ENCODE measurements around the gene TM4SF18. TPM values are rescaled to one million over a fixed set of nuclear protein-coding genes. Genes with fewer than 3 reads are reported as not detected.

TM4SF18 gene
- total and polyA plus RNA-seq, 11 donors, result 4.5 to 19.9 (median 8.9) TPM

- ATAC-seq, result no peak
- peak overlapping the region in 11 of 12 donors; percentile 11 to 90 (median 63) for H3K27ac ChIP-seq
- no peaks in the 10 kb centered on the region for H3K27me3 ChIP-seq
- TF ChIP-seq POLR2A (IDR thresholded peaks at IDR 0.05), result no peak
- TF ChIP-seq CTCF (IDR thresholded peaks at IDR 0.05), result no peak
- 52 to 64% (median 56%) methylated on average over 3 of the region's 3 CpGs for WGBS, 4 donors
- H3K4me3 ChIP-seq, result peak overlapping the region in 8 of 12 donors; percentile 2 to 71 (median 42)
- H3K4me1 ChIP-seq, result peaks cover 0 to 63% (median 16%) of the 10 kb centered on the region in 12 donors
- no peaks in the 10 kb centered on the region for H3K9me3 ChIP-seq
- no peak for DNase-seq
- H3K36me3 ChIP-seq, result peaks cover 0 to 69% (median 33%) of the 10 kb centered on the region in 9 donors
- intact Hi-C loops (cut with DNase I), result no loop called here
Observed at GRCh38 chr3:149369991-149370866, 36.8 kb upstream of the TM4SF18 start.

- H3K36me3 ChIP-seq, result peaks cover 0 to 56% (median 24%) of the 10 kb centered on the region in 9 donors
- WGBS, 4 donors, result 74 to 80% (median 77%) methylated on average over 6 of the region's 6 CpGs
- H3K27ac ChIP-seq, result no peak overlapping the region
- intact Hi-C loops (cut with DNase I), result no loop called here
- no peak overlapping the region for H3K4me3 ChIP-seq
- DNase-seq (no peak), ATAC-seq (no peak)
- H3K4me1 ChIP-seq, result peaks cover 0 to 51% (median 16%) of the 10 kb centered on the region in 12 donors
- H3K27me3 ChIP-seq, result no peaks in the 10 kb centered on the region
- TF ChIP-seq CTCF (IDR thresholded peaks at IDR 0.05), result no peak
- no peak for TF ChIP-seq POLR2A (IDR thresholded peaks at IDR 0.05)
- H3K9me3 ChIP-seq, result no peaks in the 10 kb centered on the region
Observed at GRCh38 chr3:149368674-149369497, 35.5 kb upstream of the TM4SF18 start.

- DNase-seq, result peak in 1 of 5 donors; percentile 31
- H3K4me1 ChIP-seq, result peaks cover 0 to 46% (median 16%) of the 10 kb centered on the region in 12 donors
- intact Hi-C loops (cut with DNase I), result no loop called here
- 71 to 78% (median 72%) methylated on average over 6 of the region's 6 CpGs for WGBS, 4 donors
- H3K36me3 ChIP-seq, result peaks cover 0 to 49% (median 24%) of the 10 kb centered on the region in 9 donors
- no peak for ATAC-seq
- H3K9me3 ChIP-seq, result no peaks in the 10 kb centered on the region
- H3K4me3 ChIP-seq, result no peak overlapping the region
- no peaks in the 10 kb centered on the region for H3K27me3 ChIP-seq
- H3K27ac ChIP-seq, result no peak overlapping the region
- TF ChIP-seq POLR2A (IDR thresholded peaks at IDR 0.05), result no peak
- peak in 1 of 12 donors; percentile 11 for TF ChIP-seq CTCF (IDR thresholded peaks at IDR 0.05)
Observed at GRCh38 chr3:149368201-149368673, 34.8 kb upstream of the TM4SF18 start.
